ENCODE measurements around the gene ADAM19.

The ADAM19 gene

DNA sequence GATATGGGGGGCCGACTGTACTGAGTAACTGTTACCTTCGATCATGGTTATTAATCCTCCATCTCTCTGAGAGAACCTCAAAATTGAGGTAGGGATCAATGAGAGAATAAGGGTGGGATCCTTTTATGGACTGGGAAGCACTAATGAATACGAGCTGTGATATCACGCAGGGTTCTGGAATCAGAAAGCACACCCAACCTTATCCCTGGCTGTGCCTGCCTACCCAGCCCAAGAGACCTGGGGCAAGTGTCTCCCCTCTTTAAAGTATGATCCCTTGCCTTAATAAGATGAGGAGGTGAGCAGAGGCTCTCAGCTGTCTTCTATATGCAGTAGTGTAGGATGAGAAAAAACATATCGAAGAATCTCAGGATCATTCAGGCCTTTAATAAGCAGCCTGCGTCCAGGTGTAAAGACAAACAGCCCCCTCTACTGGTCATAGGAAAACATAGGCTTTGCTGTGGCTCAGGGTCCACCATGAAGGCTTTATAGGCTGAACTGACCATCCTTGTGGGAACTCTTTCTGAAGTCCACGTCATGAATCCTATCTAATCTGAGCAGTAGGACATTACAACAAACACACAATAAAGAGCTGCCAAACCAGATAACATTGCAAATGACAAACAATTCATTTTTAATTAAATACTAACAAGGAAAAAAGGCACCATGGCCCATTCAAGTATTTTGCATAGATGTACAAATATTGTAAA is 98.7 kb downstream of the ADAM19 start:
- in situ Hi-C loops (cut with HindIII; ENCODE audit: low sequenced_read_pairs), result no loop called here
- TF ChIP-seq, protein P1, sequence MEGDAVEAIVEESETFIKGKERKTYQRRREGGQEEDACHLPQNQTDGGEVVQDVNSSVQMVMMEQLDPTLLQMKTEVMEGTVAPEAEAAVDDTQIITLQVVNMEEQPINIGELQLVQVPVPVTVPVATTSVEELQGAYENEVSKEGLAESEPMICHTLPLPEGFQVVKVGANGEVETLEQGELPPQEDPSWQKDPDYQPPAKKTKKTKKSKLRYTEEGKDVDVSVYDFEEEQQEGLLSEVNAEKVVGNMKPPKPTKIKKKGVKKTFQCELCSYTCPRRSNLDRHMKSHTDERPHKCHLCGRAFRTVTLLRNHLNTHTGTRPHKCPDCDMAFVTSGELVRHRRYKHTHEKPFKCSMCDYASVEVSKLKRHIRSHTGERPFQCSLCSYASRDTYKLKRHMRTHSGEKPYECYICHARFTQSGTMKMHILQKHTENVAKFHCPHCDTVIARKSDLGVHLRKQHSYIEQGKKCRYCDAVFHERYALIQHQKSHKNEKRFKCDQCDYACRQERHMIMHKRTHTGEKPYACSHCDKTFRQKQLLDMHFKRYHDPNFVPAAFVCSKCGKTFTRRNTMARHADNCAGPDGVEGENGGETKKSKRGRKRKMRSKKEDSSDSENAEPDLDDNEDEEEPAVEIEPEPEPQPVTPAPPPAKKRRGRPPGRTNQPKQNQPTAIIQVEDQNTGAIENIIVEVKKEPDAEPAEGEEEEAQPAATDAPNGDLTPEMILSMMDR (IDR thresholded peaks at IDR 0.05; ENCODE audit: low read depth, low read length, missing control alignments), result peak; percentile 79
- no peak overlapping the region for H3K4me3 ChIP-seq (ENCODE audit: low read depth, low read length)
- peak; percentile 59 for DNase-seq (ENCODE audit: low read depth)

DNA sequence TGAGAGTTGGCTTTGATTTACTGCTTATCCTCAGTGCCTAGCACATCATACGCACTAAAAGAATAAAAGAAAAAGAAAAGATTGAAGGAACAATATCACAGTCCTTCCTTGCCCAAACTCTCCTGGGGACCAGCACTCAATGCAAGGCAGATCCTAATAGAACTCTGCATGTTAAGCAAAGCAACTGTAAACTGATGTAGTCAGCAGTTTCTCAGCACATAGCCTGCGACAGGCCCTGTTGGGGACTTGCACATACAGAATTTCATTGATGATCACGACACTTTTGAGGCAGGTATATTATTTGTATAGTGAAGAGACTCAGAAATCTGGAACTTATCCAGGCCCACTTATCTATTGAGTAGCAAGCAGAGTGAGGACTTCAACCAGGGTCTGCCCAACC is 100.1 kb downstream of the ADAM19 start:
- in situ Hi-C loops (cut with HindIII; ENCODE audit: low sequenced_read_pairs), result no loop called here
- TF ChIP-seq, protein P1 (IDR thresholded peaks at IDR 0.05; ENCODE audit: low read depth, low read length, missing control alignments), result no peak

DNA sequence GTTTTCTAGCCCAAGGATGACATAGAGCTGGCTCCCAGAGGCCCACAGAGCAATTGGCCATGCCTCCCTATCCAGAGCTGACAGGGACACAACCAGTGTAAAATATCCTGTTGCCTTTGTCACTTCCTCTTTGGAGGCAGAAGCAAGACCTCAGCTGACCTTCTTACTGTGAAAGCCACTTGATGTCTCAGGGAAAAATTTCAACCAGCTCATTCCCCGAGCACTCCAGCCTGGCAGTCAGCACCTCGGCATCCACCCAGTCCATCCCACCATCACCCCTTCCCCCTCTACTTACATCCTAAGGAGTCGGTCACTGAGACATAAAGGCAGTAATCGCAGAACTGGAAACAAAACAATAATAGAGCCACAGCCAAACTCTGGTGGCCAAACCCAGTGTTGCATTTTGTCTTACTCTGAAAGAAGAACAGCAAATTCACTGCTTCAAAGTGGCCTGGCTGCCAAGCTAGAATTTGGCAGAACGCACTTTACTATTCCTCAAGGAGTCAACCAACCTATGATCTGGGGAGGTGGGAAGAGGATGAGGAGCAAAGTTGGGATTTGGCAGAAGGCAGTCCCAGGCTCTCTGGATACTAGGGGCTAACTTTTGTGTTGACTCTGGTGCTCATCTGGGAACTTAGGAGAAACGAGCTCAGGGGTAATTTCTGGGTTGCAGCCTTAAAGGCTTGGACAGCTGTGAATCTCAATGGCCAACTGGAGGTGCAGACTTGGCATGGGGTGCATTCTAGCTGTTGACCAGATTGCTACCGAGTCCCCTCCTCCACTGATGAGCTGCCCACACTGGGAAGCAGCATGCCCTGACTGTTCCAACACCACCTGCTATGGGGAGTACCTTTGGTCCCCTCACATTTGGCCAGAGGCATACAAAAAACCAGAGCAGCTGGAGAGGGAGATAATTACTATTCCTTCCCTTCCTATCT is 101.9 kb downstream of the ADAM19 start:
- in situ Hi-C loops (cut with HindIII; ENCODE audit: low sequenced_read_pairs), result no loop called here
- no peak overlapping the region for H3K4me3 ChIP-seq (ENCODE audit: low read depth, low read length)
- TF ChIP-seq, protein P1 (IDR thresholded peaks at IDR 0.05; ENCODE audit: low read depth, low read length, missing control alignments), result peak; percentile 29
- no peak for DNase-seq (ENCODE audit: low read depth)

More for the DNA sequence above, 100.1 kb downstream of the ADAM19 start:
- no peak for DNase-seq (ENCODE audit: low read depth)
- H3K4me3 ChIP-seq (ENCODE audit: low read depth, low read length), result no peak overlapping the region

DNA sequence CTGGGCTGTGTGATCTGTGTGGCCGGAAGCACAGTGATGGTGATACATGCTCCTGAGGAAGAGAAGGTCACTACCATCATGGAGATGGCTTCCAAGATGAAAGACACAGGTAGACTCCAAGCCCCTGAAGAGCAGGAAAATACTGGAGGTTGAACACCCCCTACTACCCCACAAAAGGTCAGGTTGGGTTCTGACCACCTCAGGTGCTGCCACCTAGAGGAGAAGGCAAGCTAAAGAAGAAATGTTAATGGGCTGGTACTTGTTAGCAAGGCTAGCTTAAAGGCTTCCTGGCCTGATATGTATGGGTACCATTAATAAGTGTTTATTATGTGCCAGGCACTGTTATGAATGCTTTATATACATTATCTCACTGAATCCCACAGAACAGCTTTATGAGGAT is 103.9 kb downstream of the ADAM19 start:
- DNase-seq (ENCODE audit: low read depth), result no peak
- in situ Hi-C loops (cut with HindIII; ENCODE audit: low sequenced_read_pairs), result no loop called here
- no peak overlapping the region for H3K4me3 ChIP-seq (ENCODE audit: low read depth, low read length)
- TF ChIP-seq, protein P1 (IDR thresholded peaks at IDR 0.05; ENCODE audit: low read depth, low read length, missing control alignments), result peak; percentile 69

- in situ Hi-C loops (cut with HindIII; ENCODE audit: low sequenced_read_pairs), result no loop called here
- DNase-seq (ENCODE audit: low read depth), result no peak
- no peak overlapping the region for H3K4me3 ChIP-seq (ENCODE audit: low read depth, low read length)
- TF ChIP-seq, protein P1 (IDR thresholded peaks at IDR 0.05; ENCODE audit: low read depth, low read length, missing control alignments), result no peak
Measured at GRCh38 chr5:157470631-157471030, 104.9 kb downstream of the ADAM19 start.

GRCh38 chr5:157469687-157470086 is 105.9 kb downstream of the ADAM19 start:
- no peak for DNase-seq (ENCODE audit: low read depth)
- in situ Hi-C loops (cut with HindIII; ENCODE audit: low sequenced_read_pairs), result no loop called here
- no peak overlapping the region for H3K4me3 ChIP-seq (ENCODE audit: low read depth, low read length)
- TF ChIP-seq, protein P1 (IDR thresholded peaks at IDR 0.05; ENCODE audit: low read depth, low read length, missing control alignments), result no peak
